ENCODE results near the gene RDH14.

Gene RDH14

GRCh38 chr2:18522484-18523146, 37.8 kb downstream of the RDH14 start:
- no peak for DNase-seq (ENCODE audit: low read depth)
- H3K4me3 ChIP-seq (ENCODE audit: control insufficient read depth, low read depth, low read length), result no peak overlapping the region
- TF ChIP-seq, protein P1, sequence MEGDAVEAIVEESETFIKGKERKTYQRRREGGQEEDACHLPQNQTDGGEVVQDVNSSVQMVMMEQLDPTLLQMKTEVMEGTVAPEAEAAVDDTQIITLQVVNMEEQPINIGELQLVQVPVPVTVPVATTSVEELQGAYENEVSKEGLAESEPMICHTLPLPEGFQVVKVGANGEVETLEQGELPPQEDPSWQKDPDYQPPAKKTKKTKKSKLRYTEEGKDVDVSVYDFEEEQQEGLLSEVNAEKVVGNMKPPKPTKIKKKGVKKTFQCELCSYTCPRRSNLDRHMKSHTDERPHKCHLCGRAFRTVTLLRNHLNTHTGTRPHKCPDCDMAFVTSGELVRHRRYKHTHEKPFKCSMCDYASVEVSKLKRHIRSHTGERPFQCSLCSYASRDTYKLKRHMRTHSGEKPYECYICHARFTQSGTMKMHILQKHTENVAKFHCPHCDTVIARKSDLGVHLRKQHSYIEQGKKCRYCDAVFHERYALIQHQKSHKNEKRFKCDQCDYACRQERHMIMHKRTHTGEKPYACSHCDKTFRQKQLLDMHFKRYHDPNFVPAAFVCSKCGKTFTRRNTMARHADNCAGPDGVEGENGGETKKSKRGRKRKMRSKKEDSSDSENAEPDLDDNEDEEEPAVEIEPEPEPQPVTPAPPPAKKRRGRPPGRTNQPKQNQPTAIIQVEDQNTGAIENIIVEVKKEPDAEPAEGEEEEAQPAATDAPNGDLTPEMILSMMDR (IDR thresholded peaks at IDR 0.05; ENCODE audit: control insufficient read depth, insufficient read depth, low read depth, low read length, missing control alignments), result no peak

DNA sequence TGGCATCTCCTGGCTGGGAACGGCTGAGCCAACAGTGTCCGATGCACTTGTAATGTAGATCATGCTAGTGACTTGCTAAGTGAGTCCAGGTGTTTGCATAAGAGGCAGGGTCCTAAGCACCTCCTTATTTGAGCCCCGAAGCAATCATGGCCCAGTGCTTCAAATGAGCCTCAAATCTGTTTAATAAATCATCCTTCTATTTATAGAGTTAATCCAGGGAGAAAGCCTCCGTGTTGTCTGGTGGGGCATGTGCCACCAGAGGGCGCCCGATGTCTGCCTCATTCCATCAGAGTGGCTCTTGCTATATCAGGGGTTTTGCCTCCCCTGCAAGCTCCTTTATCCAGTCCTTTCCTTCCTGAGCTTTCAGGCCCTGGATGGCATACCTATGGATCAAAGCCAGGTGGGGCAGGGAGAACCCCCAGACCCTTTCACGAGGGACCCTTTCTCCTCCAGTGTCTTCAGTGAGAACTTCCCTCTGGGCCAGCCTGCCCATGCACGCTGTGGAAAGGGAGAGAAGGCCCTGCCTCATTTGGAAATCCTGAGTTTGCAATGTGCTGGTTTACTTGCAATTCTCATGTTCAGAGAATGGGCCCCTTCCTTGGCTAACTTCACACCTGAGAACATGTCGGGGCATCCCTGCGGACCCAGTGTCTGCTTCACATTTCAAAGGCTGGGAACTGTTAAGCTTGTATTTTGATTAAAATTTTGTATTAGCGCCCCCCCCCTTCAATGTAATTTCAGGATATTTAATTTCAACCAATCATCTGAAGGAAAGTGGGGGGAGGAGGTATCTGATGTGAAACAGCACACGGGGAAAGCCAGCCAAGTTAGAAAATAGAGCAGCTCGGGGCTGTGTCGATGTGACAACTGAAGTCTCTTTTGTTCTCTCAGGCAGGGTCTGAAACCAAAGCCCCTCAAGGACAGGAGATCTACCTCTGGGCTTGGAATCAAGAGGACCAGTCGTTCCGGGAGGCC, 39.7 kb downstream of the RDH14 start:
- TF ChIP-seq, protein P1 (IDR thresholded peaks at IDR 0.05; ENCODE audit: control insufficient read depth, insufficient read depth, low read depth, low read length, missing control alignments), result peak; percentile 90
- H3K4me3 ChIP-seq (ENCODE audit: control insufficient read depth, low read depth, low read length), result no peak overlapping the region
- DNase-seq (ENCODE audit: low read depth), result peak; percentile 37

GRCh38 chr2:18519914-18520450, 40.5 kb downstream of the RDH14 start:
- H3K4me3 ChIP-seq (ENCODE audit: control insufficient read depth, low read depth, low read length), result no peak overlapping the region
- DNase-seq (ENCODE audit: low read depth), result no peak
- TF ChIP-seq, protein P1 (IDR thresholded peaks at IDR 0.05; ENCODE audit: control insufficient read depth, insufficient read depth, low read depth, low read length, missing control alignments), result no peak

DNA sequence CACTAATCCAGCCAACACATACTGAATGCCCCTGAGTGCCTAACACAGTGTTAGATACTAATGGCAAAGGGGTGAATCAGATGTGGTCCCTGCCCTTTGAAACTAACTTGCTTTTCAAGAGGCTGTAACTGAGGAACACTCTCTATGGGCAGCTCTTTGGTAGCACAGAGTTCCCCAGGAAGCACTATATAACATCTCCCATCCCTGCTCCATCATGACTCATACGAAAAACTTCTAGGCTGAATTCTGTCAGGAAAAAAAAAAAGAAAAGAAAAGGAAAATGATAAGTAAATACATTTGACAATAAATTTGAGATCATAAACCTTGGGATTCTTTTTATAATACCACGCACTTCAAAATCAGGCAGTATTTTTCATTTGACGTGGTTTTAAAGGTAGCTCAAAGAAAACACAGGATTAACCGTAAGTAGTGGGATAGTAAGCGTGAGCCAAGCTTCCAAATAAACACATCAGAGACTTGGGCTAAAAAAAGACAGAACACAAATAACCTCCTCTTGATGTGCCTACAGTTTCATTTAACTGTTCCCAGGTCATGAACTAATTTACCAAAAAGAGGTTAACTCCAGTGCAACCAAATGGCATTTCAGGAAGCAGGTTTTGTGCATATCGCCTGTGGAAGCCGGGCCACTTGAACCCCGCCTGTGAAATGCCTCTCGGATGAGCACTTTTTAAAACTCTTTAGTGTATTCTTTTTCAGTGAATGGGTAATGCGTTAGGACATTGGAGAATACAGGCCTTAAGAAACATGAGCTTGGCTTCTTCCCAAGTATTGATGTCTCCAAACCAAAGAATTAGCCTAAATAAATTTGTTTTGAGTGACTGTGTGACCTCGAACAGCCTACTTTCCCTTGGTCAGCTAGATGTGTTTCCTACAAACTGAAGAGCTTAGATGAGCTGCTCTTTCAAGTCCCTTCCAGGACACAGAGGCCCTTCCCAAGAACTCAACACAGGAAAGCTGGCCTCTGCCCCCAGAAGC, 42.0 kb downstream of the RDH14 start:
- no peak overlapping the region for H3K4me3 ChIP-seq (ENCODE audit: control insufficient read depth, low read depth, low read length)
- TF ChIP-seq, protein P1 (IDR thresholded peaks at IDR 0.05; ENCODE audit: control insufficient read depth, insufficient read depth, low read depth, low read length, missing control alignments), result no peak
- DNase-seq (ENCODE audit: low read depth), result no peak

DNA sequence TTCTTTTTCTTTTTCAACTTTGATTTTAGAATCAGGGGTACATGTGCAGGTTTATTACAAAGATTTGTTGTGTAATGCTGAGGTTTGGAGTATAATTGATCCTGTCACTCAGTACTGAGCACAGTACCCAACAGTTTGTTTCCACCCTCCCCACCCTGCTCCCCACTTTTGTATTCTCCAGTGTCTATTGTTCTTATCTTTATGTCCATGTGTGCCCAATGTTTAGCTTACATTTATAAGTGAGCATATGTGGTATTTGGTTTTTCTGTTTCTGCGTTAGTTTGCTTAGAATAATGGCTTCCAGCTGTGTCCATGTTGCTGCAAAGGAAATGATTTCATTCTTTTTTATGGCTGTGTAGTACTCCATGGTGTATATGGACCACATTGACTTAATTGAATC, 43.1 kb downstream of the RDH14 start:
- TF ChIP-seq, protein P1 (IDR thresholded peaks at IDR 0.05; ENCODE audit: control insufficient read depth, insufficient read depth, low read depth, low read length, missing control alignments), result no peak
- DNase-seq (ENCODE audit: low read depth), result no peak
- no peak overlapping the region for H3K4me3 ChIP-seq (ENCODE audit: control insufficient read depth, low read depth, low read length)

- no peak for DNase-seq (ENCODE audit: low read depth)
- TF ChIP-seq, protein P1 (IDR thresholded peaks at IDR 0.05; ENCODE audit: control insufficient read depth, insufficient read depth, low read depth, low read length, missing control alignments), result no peak
- H3K4me3 ChIP-seq (ENCODE audit: control insufficient read depth, low read depth, low read length), result no peak overlapping the region
Observed at GRCh38 chr2:18516112-18516511, 44.3 kb downstream of the RDH14 start.

All from AG09309 (cell line).